Endothelial cell (in vitro differentiated cells): ENCODE data around the gene LINGO3. TPM values are rescaled to one million over a fixed set of nuclear protein-coding genes. Genes with fewer than 3 reads are reported as not detected.
A peak's percentile ranks its signal among the peaks of the same experiment; 100 is the strongest.

Experiments
- DNase-seq: peaks from one replicate; pipeline ENCODE4 v3.0.0; 2021; ENCODE audit warnings: low spot score
- H3K27ac Mint-ChIP-seq: one replicate; pipeline ENCODE4 v1.8.0; 2021; ENCODE audit warnings: mixed read lengths, inconsistent platforms; ENCODE audit not compliant: unreplicated experiment
- H3K27me3 Mint-ChIP-seq: one replicate; pipeline ENCODE4 v1.8.0; 2021; ENCODE audit warnings: mild to moderate bottlenecking, moderate library complexity, mixed read lengths, inconsistent platforms; ENCODE audit not compliant: unreplicated experiment
- H3K36me3 Mint-ChIP-seq: one replicate; pipeline ENCODE4 v1.8.0; 2021; ENCODE audit warnings: mild to moderate bottlenecking, low read depth, mixed read lengths, inconsistent platforms; ENCODE audit not compliant: unreplicated experiment
- H3K4me1 Mint-ChIP-seq: one replicate; pipeline ENCODE4 v1.8.0; 2021; ENCODE audit warnings: mild to moderate bottlenecking, mixed read lengths, inconsistent platforms; ENCODE audit not compliant: unreplicated experiment
- H3K4me3 Mint-ChIP-seq: one replicate; pipeline ENCODE4 v1.8.0; 2021; ENCODE audit warnings: mild to moderate bottlenecking, mixed read lengths, inconsistent platforms; ENCODE audit not compliant: unreplicated experiment
- H3K9me3 Mint-ChIP-seq: one replicate; pipeline ENCODE4 v1.8.0; 2021; ENCODE audit warnings: mixed read lengths, inconsistent platforms; ENCODE audit not compliant: unreplicated experiment
- long read RNA-seq: library from polyadenylated mRNA; unstranded; transcript quantifications from one replicate; pipeline ENCODE4 v2.0.0, GENCODE V29; 2020; ENCODE audit not compliant: unreplicated experiment
- total RNA-seq: library from RNA; stranded (reverse); fragmentation: NEBNext Ultra II Directional; extraction: Animal tissue kit (Norgen Biotek cat#: 25700); gene quantifications from one replicate; pipeline ENCODE4 v1.2.1, GENCODE V29; 2021; ENCODE audit not compliant: unreplicated experiment
- TF ChIP-seq, protein P1 (sequence below): fragments of 200-600 bp; sonication (generic); IDR thresholded peaks from one replicate; pipeline ENCODE4 v1.5.0; 2021; ENCODE audit warnings: antibody characterized with exemption; ENCODE audit not compliant: unreplicated experiment

LINGO3 gene
- total RNA-seq = not detected
- long read RNA-seq = 0 reads

DNA sequence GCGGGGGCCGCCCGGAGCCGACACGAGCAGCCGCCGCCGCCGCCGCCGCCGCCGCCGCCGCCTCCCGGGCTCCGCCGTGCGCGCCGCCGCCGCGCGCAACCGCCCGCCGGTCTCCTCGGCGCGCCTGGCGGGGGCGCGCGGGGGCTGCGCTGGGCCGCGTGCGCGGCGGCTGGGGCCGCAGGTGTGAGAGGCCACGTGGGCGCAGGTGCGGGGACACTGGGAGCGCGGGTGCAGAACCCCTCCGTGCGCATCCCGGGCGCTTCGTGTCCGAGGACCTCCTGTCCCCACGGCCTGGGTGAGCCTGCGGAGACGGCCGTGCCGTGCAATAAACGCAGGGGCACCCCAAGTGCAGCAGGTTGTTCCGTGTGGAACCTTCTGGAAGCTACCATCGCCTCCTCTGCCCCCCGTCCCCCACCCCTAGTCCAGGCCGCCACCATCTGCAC lies at the start of gene LINGO3:
Gene LINGO3 (minus strand): TSS at position 41 of the 443 bp plus-strand sequence. CDS start 16,378 bp downstream, outside the sequence.
- Mint-ChIP-seq H3K4me3 (peak within 1 kb of the TSS; percentile 79), H3K36me3 (no peaks in the 10 kb centered on the region), H3K27ac (peak within 1 kb of the TSS; percentile 42), H3K4me1 (peaks cover 2% of the 10 kb centered on the region), H3K27me3 (peaks cover 7% of the 10 kb centered on the region), H3K9me3 (no peaks in the 10 kb centered on the region)
- TF ChIP-seq, protein P1, sequence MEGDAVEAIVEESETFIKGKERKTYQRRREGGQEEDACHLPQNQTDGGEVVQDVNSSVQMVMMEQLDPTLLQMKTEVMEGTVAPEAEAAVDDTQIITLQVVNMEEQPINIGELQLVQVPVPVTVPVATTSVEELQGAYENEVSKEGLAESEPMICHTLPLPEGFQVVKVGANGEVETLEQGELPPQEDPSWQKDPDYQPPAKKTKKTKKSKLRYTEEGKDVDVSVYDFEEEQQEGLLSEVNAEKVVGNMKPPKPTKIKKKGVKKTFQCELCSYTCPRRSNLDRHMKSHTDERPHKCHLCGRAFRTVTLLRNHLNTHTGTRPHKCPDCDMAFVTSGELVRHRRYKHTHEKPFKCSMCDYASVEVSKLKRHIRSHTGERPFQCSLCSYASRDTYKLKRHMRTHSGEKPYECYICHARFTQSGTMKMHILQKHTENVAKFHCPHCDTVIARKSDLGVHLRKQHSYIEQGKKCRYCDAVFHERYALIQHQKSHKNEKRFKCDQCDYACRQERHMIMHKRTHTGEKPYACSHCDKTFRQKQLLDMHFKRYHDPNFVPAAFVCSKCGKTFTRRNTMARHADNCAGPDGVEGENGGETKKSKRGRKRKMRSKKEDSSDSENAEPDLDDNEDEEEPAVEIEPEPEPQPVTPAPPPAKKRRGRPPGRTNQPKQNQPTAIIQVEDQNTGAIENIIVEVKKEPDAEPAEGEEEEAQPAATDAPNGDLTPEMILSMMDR = no peak
- no peak for DNase-seq

GRCh38 chr19:2356036-2356646 lies 48.2 kb upstream of the LINGO3 start:
- Mint-ChIP-seq H3K36me3 (peaks cover 4% of the 10 kb centered on the region), H3K4me3 (no peak overlapping the region), H3K9me3 (no peaks in the 10 kb centered on the region), H3K4me1 (no peaks in the 10 kb centered on the region), H3K27ac (no peak overlapping the region), H3K27me3 (peaks cover 15% of the 10 kb centered on the region)
- no peak for DNase-seq
- TF ChIP-seq, protein P1 = no peak

DNA sequence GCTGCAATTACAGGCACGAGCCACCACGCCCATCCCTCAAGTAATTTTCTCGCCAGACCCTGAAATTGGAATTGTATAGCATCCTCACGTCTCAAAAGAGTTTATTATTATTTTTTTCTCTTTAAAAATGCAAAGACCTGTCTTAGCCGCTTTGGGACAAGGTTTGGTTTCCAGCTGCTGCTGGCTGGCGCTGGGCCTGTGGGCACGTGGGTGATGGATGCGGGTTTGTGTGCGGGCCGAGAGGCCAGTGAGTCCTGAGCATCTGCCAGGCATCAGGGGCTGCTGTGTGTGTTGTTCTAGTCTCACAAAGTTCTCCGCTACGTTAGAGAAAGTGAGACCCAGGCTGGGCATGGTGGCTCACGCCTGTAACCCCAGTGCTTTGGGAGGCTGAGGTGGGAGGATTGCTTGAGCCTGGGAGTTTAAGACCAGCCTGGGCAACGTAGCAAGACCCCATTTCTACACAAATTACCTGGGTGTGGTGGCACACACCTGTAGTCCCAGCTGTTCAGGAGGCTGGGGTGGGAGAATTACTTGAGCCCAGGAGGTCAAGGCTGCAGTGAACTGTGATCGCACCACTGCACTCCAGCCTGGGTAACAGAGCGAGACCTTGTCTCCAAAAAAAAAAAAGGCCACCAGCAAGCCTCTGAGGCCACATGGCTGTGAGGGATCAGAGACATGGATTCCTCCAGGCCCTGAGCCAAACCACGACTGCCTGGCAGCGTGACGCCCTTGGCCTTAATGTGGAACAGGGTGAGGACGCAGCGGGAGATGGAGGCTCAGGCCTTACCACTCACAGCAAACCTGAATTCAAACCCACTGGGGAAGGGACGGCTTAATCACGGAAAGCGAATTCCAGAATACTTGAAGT lies 47.4 kb upstream of the LINGO3 start:
- Mint-ChIP-seq H3K4me1 (no peaks in the 10 kb centered on the region), H3K27me3 (peaks cover 12% of the 10 kb centered on the region), H3K27ac (no peak overlapping the region), H3K36me3 (peaks cover 1% of the 10 kb centered on the region), H3K9me3 (no peaks in the 10 kb centered on the region), H3K4me3 (no peak overlapping the region)
- TF ChIP-seq, protein P1 = no peak
- DNase-seq = no peak

GRCh38 chr19:2354670-2355069 lies 46.7 kb upstream of the LINGO3 start:
- peaks cover 10% of the 10 kb centered on the region for H3K27me3 Mint-ChIP-seq
- H3K4me1 Mint-ChIP-seq = no peaks in the 10 kb centered on the region
- TF ChIP-seq, protein P1 = no peak
- no peak overlapping the region for H3K4me3 Mint-ChIP-seq
- no peak for DNase-seq
- H3K9me3 Mint-ChIP-seq = no peaks in the 10 kb centered on the region
- no peak overlapping the region for H3K27ac Mint-ChIP-seq
- no peaks in the 10 kb centered on the region for H3K36me3 Mint-ChIP-seq
